A549 (cell line): ENCODE data around the gene CDKN3. TPM values are rescaled to one million over a fixed set of nuclear protein-coding genes. Genes with fewer than 3 reads are reported as not detected.
"Not testable (repeated sequence)": the region's sequence is repeated elsewhere in the genome, so short reads cannot be mapped to it uniquely, and the experiment has no call there.

Experiments
- ATAC-seq, 2 experiments: fragments of 200-7000 bp in 1 of 2; fragments of >200 bp in 1 of 2; cut with Nextera tagmentation in 1 of 2; cut with Tn5 transposase in 1 of 2; 3 replicates each; pipeline versions ENCODE4 v1.8.0 to v1.9.1; 2018 to 2020; ENCODE audit warnings: mild to moderate bottlenecking in 1 of 2, moderate library complexity in 1 of 2
- CTCF ChIA-PET: fragments of 300-600 bp; sonication (Branson Sonifier 250); formaldehyde crosslinking; extraction: SDS; loops from one replicate; lab custom pipeline; 2021; ENCODE audit warnings: antibody characterized with exemption, inconsistent platforms; lab: Yijun Ruan, JAX
- POLR2A ChIA-PET: fragments of 350-600 bp; formaldehyde crosslinking; extraction: SDS; loops from one replicate; lab custom pipeline; 2021; ENCODE audit warnings: antibody characterized with exemption, inconsistent platforms; lab: Yijun Ruan, JAX
- DNase-seq, 2 experiments: peaks; one replicate each; pipeline versions ENCODE4 v3.0.0 to v3.0.0-alpha.2; 2011 to 2016; ENCODE audit warnings: low read depth in 1 of 2, low spot score in 1 of 2
- FAIRE-seq: peaks from 2 replicates; lab custom pipeline; 2011; peaks lifted over from hg19 to GRCh38; lab: Jason Lieb, UNC
- H3K27ac ChIP-seq, 2 experiments: fragments of >200 bp; sonication (Bioruptor Twin); formaldehyde crosslinking; 3 replicates each; pipeline ENCODE4 v1.5.1; 2016 to 2017
- H3K4me1 ChIP-seq: fragments of >200 bp; sonication (Bioruptor Twin); formaldehyde crosslinking; 3 replicates; pipeline ENCODE4 v1.6.1; 2016
- H3K4me2 ChIP-seq: fragments of >200 bp; sonication (Bioruptor Twin); formaldehyde crosslinking; 3 replicates; pipeline ENCODE4 v1.6.1; 2016
- H3K4me3 ChIP-seq: fragments of >200 bp; sonication (Bioruptor Twin); formaldehyde crosslinking; 3 replicates; pipeline ENCODE4 v1.5.1; 2016
- H3K9me3 ChIP-seq: fragments of >200 bp; sonication (Bioruptor Twin); formaldehyde crosslinking; 3 replicates; pipeline ENCODE4 v1.6.1; 2016
- BHLHE40 ChIP-seq: IDR thresholded peaks from 2 replicates; pipeline ENCODE4 v1.6.1; 2012; ENCODE audit warnings: low read depth, low read length, inconsistent platforms
- CBX2 ChIP-seq: fragments of 200-600 bp; sonication (generic); IDR thresholded peaks from 2 replicates; pipeline ENCODE4 v1.6.1; 2016; ENCODE audit warnings: low read depth, mild to moderate bottlenecking, borderline replicate concordance
- CBX8 ChIP-seq: fragments of 200-600 bp; sonication (generic); IDR thresholded peaks from 2 replicates; pipeline ENCODE4 v1.6.1; 2016
- EP300 ChIP-seq, 2 experiments: fragments of >200 bp; sonication (Bioruptor Twin); formaldehyde crosslinking; IDR thresholded peaks; 2 replicates in 1 of 2; 3 replicates in 1 of 2; pipeline ENCODE4 v1.6.1; 2016 to 2017
- ESRRA ChIP-seq: fragments of 150-350 bp; IDR thresholded peaks from 2 replicates; pipeline ENCODE4 v1.6.1; 2014; ENCODE audit warnings: mild to moderate bottlenecking, low read length, borderline replicate concordance
- FOSL2 ChIP-seq, 2 experiments: fragments of 450-650 bp in 1 of 2; fragments of >200 bp in 1 of 2; sonication (Bioruptor Twin) in 1 of 2; formaldehyde crosslinking; IDR thresholded peaks; 2 replicates each; pipeline versions ENCODE4 v1.5.0 to v1.6.1; 2016 to 2020; ENCODE audit warnings: mild to moderate bottlenecking in 1 of 2, moderate library complexity in 1 of 2
- GATA3 ChIP-seq: IDR thresholded peaks from 2 replicates; pipeline ENCODE4 v1.6.1; 2012; ENCODE audit warnings: borderline replicate concordance
- HDAC2 ChIP-seq: fragments of 200-600 bp; sonication (generic); IDR thresholded peaks from 2 replicates; pipeline ENCODE4 v1.6.1; 2016
- HMGXB4 ChIP-seq: fragments of 250-450 bp; sonication (Bioruptor Pico); IDR thresholded peaks from 2 replicates; pipeline ENCODE4 v1.5.0; 2021; ENCODE audit warnings: mild to moderate bottlenecking, moderate library complexity, borderline replicate concordance
- HOXA7 ChIP-seq: fragments of 250-450 bp; sonication (Bioruptor Pico); IDR thresholded peaks from 2 replicates; pipeline ENCODE4 v1.5.0; 2020; ENCODE audit warnings: mild to moderate bottlenecking, moderate library complexity
- JUN ChIP-seq, 2 experiments: fragments of >200 bp; sonication (Bioruptor Twin); formaldehyde crosslinking; IDR thresholded peaks; 2 replicates in 1 of 2; 3 replicates in 1 of 2; pipeline ENCODE4 v1.6.1; 2016 to 2017
- KDM1A ChIP-seq: fragments of 200-600 bp; sonication (generic); IDR thresholded peaks from 2 replicates; pipeline ENCODE4 v1.6.1; 2016; ENCODE audit warnings: low read depth, mild to moderate bottlenecking
- MAX ChIP-seq: IDR thresholded peaks from 2 replicates; pipeline ENCODE4 v1.6.1; 2012
- MYC ChIP-seq: IDR thresholded peaks from 2 replicates; pipeline ENCODE4 v1.6.1; 2012; ENCODE audit warnings: mild to moderate bottlenecking, inconsistent platforms, low read length, improper control_type of control experiment, borderline replicate concordance
- NPAS2 ChIP-seq: fragments of 250-450 bp; sonication (Bioruptor Pico); IDR thresholded peaks from 2 replicates; pipeline ENCODE4 v1.8.0; 2022; ENCODE audit warnings: mild to moderate bottlenecking, moderate library complexity, borderline replicate concordance
- PBX3 ChIP-seq: IDR thresholded peaks from 2 replicates; pipeline ENCODE4 v1.6.1; 2012
- PHF8 ChIP-seq: fragments of 200-600 bp; sonication (generic); IDR thresholded peaks from 2 replicates; pipeline ENCODE4 v1.6.1; 2016; ENCODE audit warnings: low read depth, mild to moderate bottlenecking, antibody characterized with exemption, moderate library complexity, borderline replicate concordance
- POLR2A ChIP-seq: IDR thresholded peaks from 2 replicates; pipeline ENCODE4 v1.6.1; 2012; ENCODE audit warnings: mild to moderate bottlenecking, low read length
- POLR2AphosphoS2 ChIP-seq: conservative IDR thresholded peaks from 2 replicates; pipeline ENCODE4 v1.6.1; 2012; ENCODE audit warnings: low read length, improper control_type of control experiment, inconsistent platforms
- RAD21 ChIP-seq, 2 experiments: fragments of >200 bp in 1 of 2; sonication (Bioruptor Twin) in 1 of 2; formaldehyde crosslinking in 1 of 2; IDR thresholded peaks in 1 of 2; conservative IDR thresholded peaks in 1 of 2; 2 replicates in 1 of 2; 3 replicates in 1 of 2; pipeline ENCODE4 v1.6.1; 2012 to 2018; ENCODE audit warnings: inconsistent platforms in 1 of 2
- RNF2 ChIP-seq: fragments of 200-600 bp; sonication (generic); IDR thresholded peaks from 2 replicates; pipeline ENCODE4 v1.6.1; 2016; ENCODE audit warnings: low read depth, mild to moderate bottlenecking, antibody characterized with exemption, moderate library complexity, borderline replicate concordance
- SMC3 ChIP-seq: fragments of >200 bp; sonication (Bioruptor Twin); formaldehyde crosslinking; IDR thresholded peaks from 3 replicates; pipeline ENCODE4 v1.6.1; 2018; ENCODE audit warnings: inconsistent platforms
- ZFP36 ChIP-seq: fragments of 450-650 bp; IDR thresholded peaks from 2 replicates; pipeline ENCODE4 v1.6.1; 2014; ENCODE audit warnings: borderline replicate concordance; ENCODE audit not compliant: partially characterized antibody
- ZNF302 ChIP-seq: fragments of 250-450 bp; sonication (Bioruptor Pico); IDR thresholded peaks from 2 replicates; pipeline ENCODE4 v1.9.0; 2021; ENCODE audit warnings: inconsistent platforms, mild to moderate bottlenecking, moderate library complexity
- WGBS: methylation state at CpG from one replicate; pipeline ENCODE4 v1.1.6; 2017; ENCODE audit errors: missing lambda C conversion rate; 5-methylcytosine and 5-hydroxymethylcytosine counted together
- polyA plus RNA-seq, 4 experiments: library from polyadenylated mRNA; depleted of rRNA in 3 of 4; stranded (reverse); fragments of >200 nt; fragmentation: RNase III in 1 of 4; extraction: RNeasy Plus Mini Kit Qiagen cat#74134 plus additional on column Dnase treatment in 1 of 4; gene quantifications; 2 replicates in 3 of 4; 3 replicates in 1 of 4; pipeline ENCODE4 v1.2.3, GENCODE V29; 2011 to 2017

CDKN3 gene
- polyA plus RNA-seq, 2 of the 4 experiments (the other 2 are of a cell fraction) = 67.4 to 154 TPM

DNA sequence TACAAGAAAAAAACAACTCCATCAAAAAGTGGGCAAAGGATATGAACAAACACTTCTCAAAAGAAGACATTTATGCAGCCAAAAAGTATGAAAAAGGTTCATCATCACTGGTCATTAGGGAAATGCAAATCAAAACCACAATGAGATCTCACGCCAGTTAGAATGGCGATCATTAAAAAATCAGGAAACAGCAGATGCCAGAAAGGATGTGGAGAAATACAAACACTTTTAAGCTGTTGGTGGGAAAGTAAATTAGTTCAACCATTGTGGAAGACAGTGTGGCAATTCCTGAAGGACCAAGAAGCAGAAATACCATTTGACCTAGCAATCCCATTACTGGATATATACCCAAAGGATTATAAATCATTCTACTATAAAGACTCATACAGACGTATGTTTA lies 16.2 kb upstream of the CDKN3 start:
- ATAC-seq, H3K4me1 ChIP-seq, H3K4me3 ChIP-seq, H3K4me2 ChIP-seq, H3K27ac ChIP-seq, H3K9me3 ChIP-seq, POLR2A ChIA-PET, FAIRE-seq, DNase-seq: not testable (repeated sequence)
- CTCF ChIA-PET = interaction anchor here (0.9 to 2.4 kb wide), 2 partner anchors 12 to 14 kb away, joined by 4 to 8 read pairs; no protein-coding TSS in a partner anchor
- WGBS = 75% methylated on average over 3 of the region's 3 CpGs

DNA sequence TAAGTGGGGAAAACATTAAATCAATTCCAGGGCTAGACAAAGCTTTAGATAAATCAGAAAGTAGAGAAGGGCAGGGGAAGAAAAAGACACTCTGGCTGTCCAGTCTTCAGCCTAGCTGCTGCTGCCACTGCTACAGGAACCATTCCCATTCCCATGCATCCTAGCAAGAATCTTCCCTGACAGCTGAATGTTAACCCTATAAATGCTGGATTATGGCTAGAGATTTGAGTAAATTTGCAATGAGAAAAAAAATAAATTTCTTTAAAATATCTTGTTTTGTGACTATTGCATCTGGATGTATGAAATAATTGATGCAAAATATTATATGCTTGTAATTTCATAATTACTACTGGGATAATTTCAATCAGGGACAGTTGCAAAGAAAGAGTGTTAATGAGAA lies 15.0 kb upstream of the CDKN3 start:
- TF ChIP-seq KDM1A (no peak), ZFP36 (no peak), EP300 (IDR thresholded peaks at IDR 0.05) (no peak), PBX3 (no peak), MYC (no peak), BHLHE40 (no peak), NPAS2 (no peak), FOSL2 (IDR thresholded peaks at IDR 0.05) (no peak), FOSL2 (CRISPR knock-in tag; IDR thresholded peaks at IDR 0.05) (no peak), POLR2A (no peak), JUN (IDR thresholded peaks at IDR 0.05) (no peak), ESRRA (no peak), RAD21 (conservative IDR thresholded peaks at IDR 0.05 in 1 of 2, IDR thresholded peaks at IDR 0.05 in 1 of 2) (no peak), CBX2 (no peak)
- ChIA-PET POLR2A (no interaction called here), CTCF (interaction anchor here (0.9 kb wide), 1 partner anchor 207 kb away, joined by 4 read pairs; no protein-coding TSS in a partner anchor)
- Histone ChIP-seq H3K27ac (no peak overlapping the region), H3K9me3 (no peaks in the 10 kb centered on the region), H3K4me1 (no peaks in the 10 kb centered on the region), H3K4me3 (no peak overlapping the region), H3K4me2 (no peak overlapping the region)
- FAIRE-seq (no peak), DNase-seq (no peak), ATAC-seq (no peak)

GRCh38 chr14:54383835-54384234 lies 13.0 kb upstream of the CDKN3 start:
- no peak overlapping the region for H3K4me2 ChIP-seq
- ATAC-seq = no peak
- no peak for DNase-seq
- ChIA-PET POLR2A (no interaction called here), CTCF (interaction anchor here (0.8 to 1.9 kb wide), 5 partner anchors 8 to 58 kb away, joined by 3 to 4 read pairs (median 4); no protein-coding TSS in a partner anchor)
- H3K27ac ChIP-seq = no peak overlapping the region
- no peaks in the 10 kb centered on the region for H3K4me1 ChIP-seq
- 73% methylated on average over 4 of the region's 4 CpGs for WGBS
- TF ChIP-seq RNF2 = no peak
- no peak for TF ChIP-seq CBX8
- no peak for TF ChIP-seq SMC3
- no peak for TF ChIP-seq RAD21 (conservative IDR thresholded peaks at IDR 0.05 in 1 of 2, IDR thresholded peaks at IDR 0.05 in 1 of 2)
- no peak for TF ChIP-seq HMGXB4 (CRISPR knock-in tag)
- no peak for TF ChIP-seq GATA3
- TF ChIP-seq HOXA7 = no peak
- no peak for TF ChIP-seq FOSL2 (IDR thresholded peaks at IDR 0.05)
- no peak for TF ChIP-seq FOSL2 (CRISPR knock-in tag; IDR thresholded peaks at IDR 0.05)
- TF ChIP-seq ZNF302 (CRISPR knock-in tag) = no peak
- no peak for TF ChIP-seq PHF8
- no peak for TF ChIP-seq HDAC2
- no peak for TF ChIP-seq MAX
- TF ChIP-seq POLR2AphosphoS2 = no peak
- no peak overlapping the region for H3K4me3 ChIP-seq
- FAIRE-seq = no peak
- H3K9me3 ChIP-seq = no peaks in the 10 kb centered on the region
